Brain microvascular endothelial cell (primary cell): ENCODE data around the gene BCAS1.

ENCODE experiments used
- DNase-seq: peaks from one replicate; pipeline ENCODE4 v3.0.0-alpha.2; 2020
- H3K27ac ChIP-seq: fragments of 250-450 bp; sonication (Bioruptor Pico); 2 replicates; pipeline ENCODE4 v1.5.1; 2020; ENCODE audit warnings: mild to moderate bottlenecking, moderate library complexity
- H3K27me3 ChIP-seq: fragments of 250-450 bp; sonication (Bioruptor Pico); replicated peaks from 2 replicates; pipeline ENCODE4 v1.5.1; 2020; ENCODE audit warnings: mild to moderate bottlenecking
- H3K36me3 ChIP-seq: fragments of 250-450 bp; sonication (Bioruptor Pico); replicated peaks from 2 replicates; pipeline ENCODE4 v1.5.1; 2020; ENCODE audit warnings: mild to moderate bottlenecking
- H3K4me3 ChIP-seq: 2 replicates; pipeline ENCODE4 v1.5.1; 2011; ENCODE audit warnings: low read depth, mild to moderate bottlenecking, control low read depth, low read length, moderate library complexity
- CTCF ChIP-seq: IDR thresholded peaks from 2 replicates; pipeline ENCODE4 v1.5.1; 2011; ENCODE audit warnings: low read depth, mild to moderate bottlenecking, moderate library complexity, low read length, control low read depth, inconsistent platforms; ENCODE audit errors: missing control alignments
- in situ Hi-C: cut with HindIII; loops from 2 replicates; pipeline ENCODE4 v1.10.0; 2017; ENCODE audit warnings: low sequenced_read_pairs, low pct_ligation_motif_present

The BCAS1 gene

GRCh38 chr20:54074511-54074910 lies 4.1 kb upstream of the BCAS1 start:
- TF ChIP-seq CTCF = no peak
- in situ Hi-C loops = no loop called here
- Histone ChIP-seq H3K27ac (no peak overlapping the region), H3K27me3 (no peaks in the 10 kb centered on the region), H3K4me3 (no peak overlapping the region), H3K36me3 (no peaks in the 10 kb centered on the region)
- DNase-seq = no peak

GRCh38 chr20:54073288-54073687 lies 2.9 kb upstream of the BCAS1 start:
- H3K27me3 ChIP-seq = no peaks in the 10 kb centered on the region
- no peaks in the 10 kb centered on the region for H3K36me3 ChIP-seq
- H3K27ac ChIP-seq = no peak overlapping the region
- in situ Hi-C loops = no loop called here
- no peak for TF ChIP-seq CTCF
- DNase-seq = no peak
- no peak overlapping the region for H3K4me3 ChIP-seq

GRCh38 chr20:54069501-54069971 lies 858 bp downstream of the BCAS1 start:
- no peak for DNase-seq
- Histone ChIP-seq H3K4me3 (no peak overlapping the region), H3K27ac (no peak overlapping the region), H3K36me3 (no peaks in the 10 kb centered on the region), H3K27me3 (no peaks in the 10 kb centered on the region)
- in situ Hi-C loops = no loop called here
- no peak for TF ChIP-seq CTCF

- Histone ChIP-seq H3K36me3 (no peaks in the 10 kb centered on the region), H3K27ac (no peak overlapping the region), H3K4me3 (no peak overlapping the region), H3K27me3 (no peaks in the 10 kb centered on the region)
- TF ChIP-seq CTCF = no peak
- in situ Hi-C loops = no loop called here
- no peak for DNase-seq
Measured at GRCh38 chr20:54068966-54069365, 1.4 kb downstream of the BCAS1 start.

GRCh38 chr20:54068495-54068894 lies 1.9 kb downstream of the BCAS1 start:
- TF ChIP-seq CTCF = no peak
- in situ Hi-C loops = no loop called here

GRCh38 chr20:54067606-54068174 lies 2.7 kb downstream of the BCAS1 start:
- no peak for DNase-seq
- H3K27ac ChIP-seq = no peak overlapping the region
- TF ChIP-seq CTCF = no peak
- H3K27me3 ChIP-seq = no peaks in the 10 kb centered on the region
- in situ Hi-C loops = no loop called here
- no peaks in the 10 kb centered on the region for H3K36me3 ChIP-seq
- no peak overlapping the region for H3K4me3 ChIP-seq

More at GRCh38 chr20:54068495-54068894, 1.9 kb downstream of the BCAS1 start:
- H3K4me3 ChIP-seq = no peak overlapping the region
- H3K27me3 ChIP-seq = no peaks in the 10 kb centered on the region
- H3K27ac ChIP-seq = no peak overlapping the region
- no peak for DNase-seq
- H3K36me3 ChIP-seq = no peaks in the 10 kb centered on the region
